ENCODE results near the gene ZNF324B.

GRCh38 chr19:58450856-58451357 lies 515 bp upstream of the ZNF324B start:
- no peak for TF ChIP-seq JUNB (IDR thresholded peaks at IDR 0.05)
- no peak for TF ChIP-seq BRCA1 (IDR thresholded peaks at IDR 0.05; ENCODE audit: low read depth, low read length)
- no peak for TF ChIP-seq SMAD1 (IDR thresholded peaks at IDR 0.05; ENCODE audit: low read depth, partially characterized antibody)
- TF ChIP-seq ZNF24 (IDR thresholded peaks at IDR 0.05), result no peak
- TF ChIP-seq CTCF (IDR thresholded peaks at IDR 0.05 in 2 of 3, conservative IDR thresholded peaks at IDR 0.05 in 1 of 3; ENCODE audit: control insufficient read depth in 2 of 3, extremely low read depth in 1 of 3, insufficient read depth in 1 of 3, low read depth in 3 of 3, low read length in 3 of 3), result no peak
- no peak for TF ChIP-seq EZH2 (IDR thresholded peaks at IDR 0.05; ENCODE audit: borderline replicate concordance, control insufficient read depth, low read depth, low read length)
- TF ChIP-seq GABPA (IDR thresholded peaks at IDR 0.05; ENCODE audit: low read depth), result no peak
